Measurements from ENCODE around the gene VIL1.

VIL1 gene

GRCh38 chr2:218429911-218430692 is 11.2 kb downstream of the VIL1 start:
- no peak for TF ChIP-seq CTCF (IDR thresholded peaks at IDR 0.05; ENCODE audit: insufficient read depth, low read depth, low read length, missing control alignments)
- H3K4me3 ChIP-seq (ENCODE audit: low read length), result no peak overlapping the region
- no peak for DNase-seq (ENCODE audit: low read depth)

- no peak overlapping the region for H3K4me3 ChIP-seq (ENCODE audit: low read length)
- no peak for DNase-seq (ENCODE audit: low read depth)
- no peak for TF ChIP-seq CTCF (IDR thresholded peaks at IDR 0.05; ENCODE audit: insufficient read depth, low read depth, low read length, missing control alignments)
These were observed 11.8 kb downstream of the VIL1 start for GRCh38 chr2:218430721-218431120.

- DNase-seq (ENCODE audit: low read depth), result no peak
- no peak for TF ChIP-seq CTCF (IDR thresholded peaks at IDR 0.05; ENCODE audit: insufficient read depth, low read depth, low read length, missing control alignments)
- H3K4me3 ChIP-seq (ENCODE audit: low read length), result no peak overlapping the region
These were observed 13.0 kb downstream of the VIL1 start for GRCh38 chr2:218431878-218432277.

DNA sequence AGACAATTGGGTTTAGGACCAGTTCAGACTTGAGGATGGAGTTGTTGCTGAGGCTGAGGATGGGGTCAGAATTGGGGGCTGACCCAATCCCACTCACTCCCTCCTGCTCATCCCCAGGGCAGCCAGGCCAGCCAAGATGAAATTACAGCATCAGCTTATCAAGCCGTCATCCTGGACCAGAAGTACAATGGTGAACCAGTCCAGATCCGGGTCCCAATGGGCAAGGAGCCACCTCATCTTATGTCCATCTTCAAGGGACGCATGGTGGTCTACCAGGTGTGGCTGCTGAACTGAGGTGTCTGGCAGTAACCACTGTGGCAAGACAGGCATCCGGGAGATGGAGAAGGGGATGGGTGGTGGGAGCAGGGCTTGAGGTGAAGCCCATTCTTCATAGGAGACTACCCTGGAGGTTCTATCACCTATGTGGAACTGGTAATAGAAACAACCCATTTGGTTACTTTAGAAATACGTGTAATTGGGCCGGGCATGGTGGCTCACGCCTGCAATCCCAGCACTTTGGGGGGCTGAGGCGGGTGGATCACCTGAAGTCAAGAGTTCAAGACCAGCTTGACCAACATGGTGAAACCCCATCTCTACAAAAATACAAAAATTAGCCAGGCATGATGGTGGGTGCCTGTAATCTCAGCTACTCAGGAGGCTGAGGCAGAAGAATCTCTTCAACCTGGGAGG is 13.9 kb downstream of the VIL1 start:
- no peak for TF ChIP-seq CTCF (IDR thresholded peaks at IDR 0.05; ENCODE audit: insufficient read depth, low read depth, low read length, missing control alignments)
- DNase-seq (ENCODE audit: low read depth), result no peak
- no peak overlapping the region for H3K4me3 ChIP-seq (ENCODE audit: low read length)

GRCh38 chr2:218434456-218434855 is 15.5 kb downstream of the VIL1 start:
- H3K4me3 ChIP-seq (ENCODE audit: low read length), result no peak overlapping the region
- no peak for DNase-seq (ENCODE audit: low read depth)
- TF ChIP-seq CTCF (IDR thresholded peaks at IDR 0.05; ENCODE audit: insufficient read depth, low read depth, low read length, missing control alignments), result no peak

DNA sequence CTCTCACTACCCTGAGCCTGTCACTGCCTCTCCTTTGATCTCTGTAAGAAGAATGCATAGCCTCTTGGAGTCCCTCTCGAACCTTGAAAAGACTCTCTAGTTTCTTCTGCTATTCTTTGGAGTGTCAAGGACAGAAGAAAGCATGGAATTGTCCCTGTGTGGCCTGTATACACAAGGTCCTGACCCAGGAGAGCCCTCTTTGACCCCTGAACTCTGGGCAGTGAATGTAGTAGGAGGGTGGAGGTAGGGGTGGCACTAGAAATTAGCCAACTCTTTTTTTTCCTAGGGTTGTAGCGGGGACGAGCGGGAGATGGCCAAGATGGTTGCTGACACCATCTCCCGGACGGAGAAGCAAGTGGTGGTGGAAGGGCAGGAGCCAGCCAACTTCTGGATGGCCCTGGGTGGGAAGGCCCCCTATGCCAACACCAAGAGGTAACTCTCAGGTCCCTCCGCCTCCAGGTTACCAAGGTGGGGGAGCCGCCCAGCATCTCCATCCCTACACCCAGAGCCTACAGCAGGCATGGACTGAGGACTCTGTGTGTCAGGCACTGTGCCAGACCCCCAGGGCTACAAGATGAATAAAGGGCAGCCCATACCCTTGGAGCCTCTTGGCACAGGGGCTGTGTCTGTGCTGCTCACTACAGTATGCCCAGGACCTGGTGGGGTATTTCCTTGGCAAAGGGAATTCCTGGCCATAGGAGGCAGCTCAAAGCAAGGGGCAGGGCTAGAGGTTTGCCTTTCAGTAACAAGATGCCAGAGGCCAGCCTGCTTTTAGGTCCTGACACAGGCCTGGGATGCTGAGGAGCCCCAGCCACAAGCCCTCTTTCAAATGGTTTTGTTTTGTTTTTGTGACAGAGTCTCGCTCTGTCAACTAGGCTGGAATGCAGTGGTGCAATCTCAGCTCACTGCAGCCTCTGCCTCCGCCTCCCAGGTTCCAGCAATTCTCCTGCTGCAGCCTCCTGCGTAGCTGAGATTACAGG is 16.4 kb downstream of the VIL1 start:
- H3K4me3 ChIP-seq (ENCODE audit: low read length), result no peak overlapping the region
- DNase-seq (ENCODE audit: low read depth), result no peak
- TF ChIP-seq CTCF (IDR thresholded peaks at IDR 0.05; ENCODE audit: insufficient read depth, low read depth, low read length, missing control alignments), result no peak
